ENCODE results near the gene TMEM117.

TMEM117 gene

DNA sequence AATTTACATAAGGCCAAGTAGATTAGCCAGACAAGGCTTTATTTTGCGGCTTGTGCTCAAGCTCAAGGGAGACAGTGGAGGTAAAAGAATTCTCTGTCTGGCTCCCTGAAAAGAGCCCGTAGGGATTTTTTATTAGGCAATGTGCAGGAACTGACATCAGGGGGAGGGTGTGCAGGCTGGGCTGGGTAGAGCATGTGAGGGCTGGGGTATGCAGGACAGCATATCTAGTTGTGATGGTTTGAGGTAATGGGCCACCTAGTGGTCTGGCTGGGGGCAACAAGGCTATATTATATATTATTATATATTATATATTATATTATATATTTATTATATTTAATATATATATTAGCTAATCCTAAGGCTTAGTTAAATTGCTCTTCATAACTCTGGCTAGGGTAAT, 102.1 kb downstream of the TMEM117 start:
- H3K4me3 ChIP-seq (ENCODE audit: low read length in 2 of 2): no peak overlapping the region
- H3K27ac ChIP-seq (ENCODE audit: low read depth in 2 of 2, low read length in 2 of 2): no peak overlapping the region
- H3K27me3 ChIP-seq (ENCODE audit: control insufficient read depth in 2 of 2, insufficient read depth in 2 of 2, low read length in 2 of 2): no peaks in the 10 kb centered on the region

DNA sequence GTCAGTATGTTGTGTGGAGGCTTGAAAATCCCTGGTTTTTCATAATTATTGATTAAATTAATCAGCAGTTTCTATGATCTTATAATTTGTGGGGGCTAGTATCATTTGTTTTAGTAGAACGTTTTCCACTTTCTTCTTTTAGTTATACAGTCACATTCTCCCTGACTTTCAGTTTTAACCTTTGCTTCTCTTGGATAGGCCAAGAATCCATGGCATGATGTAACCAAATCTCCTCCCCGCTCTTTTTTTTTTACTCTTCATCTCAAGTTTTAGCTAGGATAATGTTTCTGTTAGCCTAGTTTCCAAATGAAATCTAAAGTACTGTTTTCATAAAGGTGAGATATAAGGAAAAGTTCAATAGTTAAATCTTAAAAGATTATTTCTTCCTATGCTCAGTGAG, 106.5 kb downstream of the TMEM117 start:
- no peaks in the 10 kb centered on the region for H3K36me3 ChIP-seq (ENCODE audit: control insufficient read depth in 2 of 2, insufficient read depth in 2 of 2, low read length in 2 of 2)
- no peaks in the 10 kb centered on the region for H3K4me1 ChIP-seq (ENCODE audit: control insufficient read depth in 2 of 2, insufficient read depth in 2 of 2, low read length in 2 of 2)
- no peak overlapping the region for H3K27ac ChIP-seq (ENCODE audit: low read depth in 2 of 2, low read length in 2 of 2)
- no peaks in the 10 kb centered on the region for H3K9me3 ChIP-seq (ENCODE audit: control insufficient read depth in 2 of 2, low read length in 2 of 2)
- H3K4me3 ChIP-seq (ENCODE audit: low read length in 2 of 2): no peak overlapping the region
- no peak overlapping the region for H3K9ac ChIP-seq (ENCODE audit: low read depth in 1 of 2, low read length in 2 of 2)
- H3K27me3 ChIP-seq (ENCODE audit: control insufficient read depth in 2 of 2, insufficient read depth in 2 of 2, low read length in 2 of 2): no peaks in the 10 kb centered on the region

More for the DNA sequence above, 102.1 kb downstream of the TMEM117 start:
- Histone ChIP-seq H3K9me3 (ENCODE audit: control insufficient read depth in 2 of 2, low read length in 2 of 2) (no peaks in the 10 kb centered on the region), H3K9ac (ENCODE audit: low read depth in 1 of 2, low read length in 2 of 2) (no peak overlapping the region), H3K4me1 (ENCODE audit: control insufficient read depth in 2 of 2, insufficient read depth in 2 of 2, low read length in 2 of 2) (no peaks in the 10 kb centered on the region), H3K36me3 (ENCODE audit: control insufficient read depth in 2 of 2, insufficient read depth in 2 of 2, low read length in 2 of 2) (no peaks in the 10 kb centered on the region)

GRCh38 chr12:43945983-43946382, 110.1 kb downstream of the TMEM117 start:
- Histone ChIP-seq H3K4me1 (ENCODE audit: control insufficient read depth in 2 of 2, insufficient read depth in 2 of 2, low read length in 2 of 2) (no peaks in the 10 kb centered on the region), H3K4me3 (ENCODE audit: low read length in 2 of 2) (no peak overlapping the region), H3K9ac (ENCODE audit: low read depth in 1 of 2, low read length in 2 of 2) (no peak overlapping the region), H3K36me3 (ENCODE audit: control insufficient read depth in 2 of 2, insufficient read depth in 2 of 2, low read length in 2 of 2) (no peaks in the 10 kb centered on the region), H3K27me3 (ENCODE audit: control insufficient read depth in 2 of 2, insufficient read depth in 2 of 2, low read length in 2 of 2) (no peaks in the 10 kb centered on the region), H3K9me3 (ENCODE audit: control insufficient read depth in 2 of 2, low read length in 2 of 2) (no peaks in the 10 kb centered on the region), H3K27ac (ENCODE audit: low read depth in 2 of 2, low read length in 2 of 2) (no peak overlapping the region)

DNA sequence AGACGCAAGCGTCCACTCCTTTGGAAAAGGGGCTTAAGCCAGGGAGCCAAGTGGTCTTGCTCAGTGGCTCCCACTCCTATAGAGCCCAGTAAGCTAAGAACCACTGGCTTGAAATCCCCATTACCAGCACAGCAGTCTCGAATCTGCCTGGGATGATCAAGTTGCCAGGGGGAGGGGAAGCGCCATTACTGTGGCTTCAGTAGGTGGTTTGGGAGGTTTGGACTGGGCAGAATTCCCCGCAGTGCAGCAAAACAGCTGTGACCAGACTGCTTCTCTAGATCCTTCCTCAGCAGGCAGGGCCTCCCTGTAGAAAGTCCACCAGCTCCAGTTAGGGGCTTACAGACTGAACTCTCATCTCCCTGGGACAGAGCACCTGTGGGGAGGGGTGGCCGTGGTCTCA, 115.4 kb downstream of the TMEM117 start:
- Histone ChIP-seq H3K9me3 (ENCODE audit: control insufficient read depth in 2 of 2, low read length in 2 of 2) (no peaks in the 10 kb centered on the region), H3K4me3 (ENCODE audit: low read length in 2 of 2) (no peak overlapping the region), H3K4me1 (ENCODE audit: control insufficient read depth in 2 of 2, insufficient read depth in 2 of 2, low read length in 2 of 2) (no peaks in the 10 kb centered on the region), H3K36me3 (ENCODE audit: control insufficient read depth in 2 of 2, insufficient read depth in 2 of 2, low read length in 2 of 2) (no peaks in the 10 kb centered on the region), H3K27ac (ENCODE audit: low read depth in 2 of 2, low read length in 2 of 2) (no peak overlapping the region), H3K9ac (ENCODE audit: low read depth in 1 of 2, low read length in 2 of 2) (no peak overlapping the region), H3K27me3 (ENCODE audit: control insufficient read depth in 2 of 2, insufficient read depth in 2 of 2, low read length in 2 of 2) (no peaks in the 10 kb centered on the region)

- Histone ChIP-seq H3K27ac (ENCODE audit: low read depth in 2 of 2, low read length in 2 of 2) (no peak overlapping the region), H3K4me1 (ENCODE audit: control insufficient read depth in 2 of 2, insufficient read depth in 2 of 2, low read length in 2 of 2) (no peaks in the 10 kb centered on the region), H3K9me3 (ENCODE audit: control insufficient read depth in 2 of 2, low read length in 2 of 2) (no peaks in the 10 kb centered on the region), H3K4me3 (ENCODE audit: low read length in 2 of 2) (no peak overlapping the region), H3K36me3 (ENCODE audit: control insufficient read depth in 2 of 2, insufficient read depth in 2 of 2, low read length in 2 of 2) (no peaks in the 10 kb centered on the region), H3K9ac (ENCODE audit: low read depth in 1 of 2, low read length in 2 of 2) (no peak overlapping the region), H3K27me3 (ENCODE audit: control insufficient read depth in 2 of 2, insufficient read depth in 2 of 2, low read length in 2 of 2) (no peaks in the 10 kb centered on the region)
Measured at GRCh38 chr12:43957732-43958372, 122.0 kb downstream of the TMEM117 start.

GRCh38 chr12:43964033-43964432, 128.2 kb downstream of the TMEM117 start:
- no peak overlapping the region for H3K9ac ChIP-seq (ENCODE audit: low read depth in 1 of 2, low read length in 2 of 2)
- H3K4me3 ChIP-seq (ENCODE audit: low read length in 2 of 2): no peak overlapping the region
- H3K36me3 ChIP-seq (ENCODE audit: control insufficient read depth in 2 of 2, insufficient read depth in 2 of 2, low read length in 2 of 2): no peaks in the 10 kb centered on the region
- H3K27me3 ChIP-seq (ENCODE audit: control insufficient read depth in 2 of 2, insufficient read depth in 2 of 2, low read length in 2 of 2): no peaks in the 10 kb centered on the region
- no peak overlapping the region for H3K27ac ChIP-seq (ENCODE audit: low read depth in 2 of 2, low read length in 2 of 2)
- H3K9me3 ChIP-seq (ENCODE audit: control insufficient read depth in 2 of 2, low read length in 2 of 2): no peaks in the 10 kb centered on the region
- no peaks in the 10 kb centered on the region for H3K4me1 ChIP-seq (ENCODE audit: control insufficient read depth in 2 of 2, insufficient read depth in 2 of 2, low read length in 2 of 2)

GRCh38 chr12:43964961-43965360, 129.1 kb downstream of the TMEM117 start:
- no peaks in the 10 kb centered on the region for H3K36me3 ChIP-seq (ENCODE audit: control insufficient read depth in 2 of 2, insufficient read depth in 2 of 2, low read length in 2 of 2)
- H3K9ac ChIP-seq (ENCODE audit: low read depth in 1 of 2, low read length in 2 of 2): no peak overlapping the region
- H3K4me3 ChIP-seq (ENCODE audit: low read length in 2 of 2): no peak overlapping the region
- H3K27me3 ChIP-seq (ENCODE audit: control insufficient read depth in 2 of 2, insufficient read depth in 2 of 2, low read length in 2 of 2): no peaks in the 10 kb centered on the region
- H3K4me1 ChIP-seq (ENCODE audit: control insufficient read depth in 2 of 2, insufficient read depth in 2 of 2, low read length in 2 of 2): no peaks in the 10 kb centered on the region
- no peaks in the 10 kb centered on the region for H3K9me3 ChIP-seq (ENCODE audit: control insufficient read depth in 2 of 2, low read length in 2 of 2)
- H3K27ac ChIP-seq (ENCODE audit: low read depth in 2 of 2, low read length in 2 of 2): no peak overlapping the region

DNA sequence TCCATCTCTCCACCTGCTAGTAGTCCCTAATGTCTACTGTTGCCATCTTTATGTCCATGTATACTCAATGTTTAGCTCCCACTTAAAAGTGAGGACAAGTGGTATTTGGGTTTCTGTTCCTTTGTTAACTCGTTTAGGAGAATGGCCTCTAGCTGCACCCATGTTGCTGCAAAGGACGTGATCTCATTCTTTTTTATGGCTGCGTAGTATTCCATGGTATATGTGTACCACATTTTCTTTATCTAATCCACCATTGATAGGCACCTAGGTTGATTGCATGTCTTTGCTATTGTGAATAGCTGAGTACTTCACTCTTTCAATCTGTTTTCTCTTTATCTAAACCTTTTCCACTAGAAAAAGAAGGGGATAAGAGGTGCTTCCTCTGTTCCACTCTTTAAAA, 130.0 kb downstream of the TMEM117 start:
- no peaks in the 10 kb centered on the region for H3K36me3 ChIP-seq (ENCODE audit: control insufficient read depth in 2 of 2, insufficient read depth in 2 of 2, low read length in 2 of 2)
- H3K9me3 ChIP-seq (ENCODE audit: control insufficient read depth in 2 of 2, low read length in 2 of 2): no peaks in the 10 kb centered on the region
- H3K9ac ChIP-seq (ENCODE audit: low read depth in 1 of 2, low read length in 2 of 2): no peak overlapping the region
- no peaks in the 10 kb centered on the region for H3K4me1 ChIP-seq (ENCODE audit: control insufficient read depth in 2 of 2, insufficient read depth in 2 of 2, low read length in 2 of 2)
- H3K27me3 ChIP-seq (ENCODE audit: control insufficient read depth in 2 of 2, insufficient read depth in 2 of 2, low read length in 2 of 2): no peaks in the 10 kb centered on the region
- no peak overlapping the region for H3K4me3 ChIP-seq (ENCODE audit: low read length in 2 of 2)
- no peak overlapping the region for H3K27ac ChIP-seq (ENCODE audit: low read depth in 2 of 2, low read length in 2 of 2)

GRCh38 chr12:43968736-43969135, 132.9 kb downstream of the TMEM117 start:
- no peak overlapping the region for H3K27ac ChIP-seq (ENCODE audit: low read depth in 2 of 2, low read length in 2 of 2)
- no peak overlapping the region for H3K9ac ChIP-seq (ENCODE audit: low read depth in 1 of 2, low read length in 2 of 2)
- no peaks in the 10 kb centered on the region for H3K36me3 ChIP-seq (ENCODE audit: control insufficient read depth in 2 of 2, insufficient read depth in 2 of 2, low read length in 2 of 2)
- no peaks in the 10 kb centered on the region for H3K9me3 ChIP-seq (ENCODE audit: control insufficient read depth in 2 of 2, low read length in 2 of 2)
- no peaks in the 10 kb centered on the region for H3K27me3 ChIP-seq (ENCODE audit: control insufficient read depth in 2 of 2, insufficient read depth in 2 of 2, low read length in 2 of 2)
- no peak overlapping the region for H3K4me3 ChIP-seq (ENCODE audit: low read length in 2 of 2)
- no peaks in the 10 kb centered on the region for H3K4me1 ChIP-seq (ENCODE audit: control insufficient read depth in 2 of 2, insufficient read depth in 2 of 2, low read length in 2 of 2)

GRCh38 chr12:43969882-43970281, 134.0 kb downstream of the TMEM117 start:
- Histone ChIP-seq H3K9ac (ENCODE audit: low read depth in 1 of 2, low read length in 2 of 2) (no peak overlapping the region), H3K4me3 (ENCODE audit: low read length in 2 of 2) (no peak overlapping the region), H3K27me3 (ENCODE audit: control insufficient read depth in 2 of 2, insufficient read depth in 2 of 2, low read length in 2 of 2) (no peaks in the 10 kb centered on the region), H3K36me3 (ENCODE audit: control insufficient read depth in 2 of 2, insufficient read depth in 2 of 2, low read length in 2 of 2) (no peaks in the 10 kb centered on the region), H3K9me3 (ENCODE audit: control insufficient read depth in 2 of 2, low read length in 2 of 2) (no peaks in the 10 kb centered on the region), H3K4me1 (ENCODE audit: control insufficient read depth in 2 of 2, insufficient read depth in 2 of 2, low read length in 2 of 2) (no peaks in the 10 kb centered on the region), H3K27ac (ENCODE audit: low read depth in 2 of 2, low read length in 2 of 2) (no peak overlapping the region)

DNA sequence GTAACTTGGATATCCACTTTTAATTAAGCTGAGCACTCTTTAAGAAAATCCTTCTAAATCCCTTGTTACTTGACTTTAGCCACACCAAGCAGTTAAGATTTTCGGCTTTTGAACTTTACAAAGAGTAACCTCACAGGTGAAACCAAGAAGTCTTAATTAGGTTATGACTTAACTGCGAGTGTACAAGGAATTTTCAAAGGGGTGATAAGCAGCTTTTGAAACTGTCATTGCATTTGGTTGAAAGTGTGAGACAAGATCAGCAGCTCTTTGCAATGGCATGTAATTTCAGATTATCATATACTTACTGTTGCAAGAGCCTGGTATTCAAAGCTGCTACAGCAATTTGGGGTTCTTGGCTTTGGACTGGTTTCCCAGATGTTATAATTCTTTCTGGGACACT, 137.5 kb downstream of the TMEM117 start:
- H3K4me3 ChIP-seq (ENCODE audit: low read length in 2 of 2): no peak overlapping the region
- no peaks in the 10 kb centered on the region for H3K9me3 ChIP-seq (ENCODE audit: control insufficient read depth in 2 of 2, low read length in 2 of 2)
- H3K27me3 ChIP-seq (ENCODE audit: control insufficient read depth in 2 of 2, insufficient read depth in 2 of 2, low read length in 2 of 2): no peaks in the 10 kb centered on the region
- H3K36me3 ChIP-seq (ENCODE audit: control insufficient read depth in 2 of 2, insufficient read depth in 2 of 2, low read length in 2 of 2): no peaks in the 10 kb centered on the region
- H3K4me1 ChIP-seq (ENCODE audit: control insufficient read depth in 2 of 2, insufficient read depth in 2 of 2, low read length in 2 of 2): no peaks in the 10 kb centered on the region
- H3K9ac ChIP-seq (ENCODE audit: low read depth in 1 of 2, low read length in 2 of 2): no peak overlapping the region
- no peak overlapping the region for H3K27ac ChIP-seq (ENCODE audit: low read depth in 2 of 2, low read length in 2 of 2)

Measured in mucosa of rectum (tissue), 2 donors.